GM19023 (cell line): ENCODE results near the gene NME7.

Experiments used
- ATAC-seq: cut with Tn5 transposase; IDR thresholded peaks from one replicate; pipeline ENCODE4 v1.9.1; 2021; ENCODE audit warnings: mild to moderate bottlenecking, moderate library complexity; ENCODE audit not compliant: unreplicated experiment

The NME7 gene

GRCh38 chr1:169091480-169091941, 276.1 kb downstream of the NME7 start:
- peak; percentile 78 for ATAC-seq

- ATAC-seq, result peak; percentile 59
These were observed 276.7 kb downstream of the NME7 start for GRCh38 chr1:169090900-169091311.

- no peak for ATAC-seq
These were observed 277.2 kb downstream of the NME7 start for GRCh38 chr1:169090308-169090899.

GRCh38 chr1:169089776-169090175, 277.8 kb downstream of the NME7 start:
- no peak for ATAC-seq

- no peak for ATAC-seq
These were observed 279.7 kb downstream of the NME7 start for GRCh38 chr1:169087876-169088275.

DNA sequence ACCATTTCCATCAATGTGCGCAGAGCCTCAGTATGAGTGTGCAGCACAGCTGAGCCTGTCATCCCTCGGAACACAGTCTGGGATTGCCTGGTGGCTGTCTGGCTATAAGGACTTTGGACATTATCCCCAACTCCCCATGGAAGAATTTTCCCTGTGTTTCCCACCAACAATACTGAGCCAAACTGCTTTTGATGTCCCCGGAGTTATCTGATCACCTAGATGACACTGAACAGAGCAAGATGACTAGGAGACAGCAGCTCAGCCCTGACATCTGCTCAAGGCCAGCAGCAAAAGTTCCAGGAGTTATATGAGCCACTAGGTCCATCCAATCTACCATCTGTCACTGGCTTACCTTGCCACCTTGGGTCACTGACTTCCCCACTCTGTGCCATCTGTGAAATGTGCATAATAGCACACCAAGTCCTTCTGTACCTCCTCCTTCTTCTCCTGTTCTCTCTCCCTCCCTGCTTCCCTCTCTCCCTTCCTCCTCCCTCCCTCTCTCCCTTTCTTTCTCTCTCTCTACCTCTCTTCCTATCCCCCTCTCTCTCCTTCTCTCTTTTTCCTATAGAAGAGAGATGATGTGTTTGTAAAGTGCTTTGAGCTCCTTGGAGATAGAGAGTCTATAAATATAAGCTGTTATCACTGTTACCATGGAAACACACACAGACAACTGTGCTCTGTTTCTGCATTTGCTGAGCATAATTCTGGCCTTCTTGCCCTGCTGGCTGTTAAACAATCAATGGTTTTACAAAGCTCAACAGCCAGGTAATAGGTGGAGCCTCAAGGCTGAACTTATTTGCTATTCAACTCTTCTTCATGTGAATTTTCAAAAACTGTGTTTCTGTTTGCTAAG, 280.8 kb downstream of the NME7 start:
- ATAC-seq, result no peak

DNA sequence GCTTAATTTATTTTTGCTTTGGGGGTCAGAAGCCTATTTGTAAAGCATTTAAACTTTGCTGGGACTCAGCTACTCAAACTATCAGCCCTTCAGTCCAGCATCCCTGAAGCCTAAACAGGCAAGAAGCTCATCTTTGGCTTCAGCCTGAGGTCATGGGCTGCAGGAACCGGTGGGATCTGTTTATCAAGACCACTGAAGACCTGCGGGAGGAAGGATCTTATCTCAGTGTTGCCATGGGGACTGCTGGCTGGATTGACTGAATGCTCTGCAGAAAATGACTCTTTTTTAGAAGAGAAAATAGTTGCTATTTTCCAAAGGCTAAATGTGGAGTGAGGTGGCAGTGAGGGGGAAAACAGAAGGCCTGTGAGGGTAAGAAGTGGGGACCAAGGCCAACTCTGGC, 281.7 kb downstream of the NME7 start:
- ATAC-seq, result no peak
